KMS-11 (cell line): ENCODE results near the gene OXSR1.

ENCODE experiments used
- H2AFZ ChIP-seq: fragments of 200-600 bp; sonication (generic); 2 replicates; pipeline ENCODE4 v1.6.1; 2016; ENCODE audit warnings: antibody characterized with exemption, mixed run types, low read depth
- H3K27ac ChIP-seq: fragments of 200-600 bp; sonication (generic); 2 replicates; pipeline ENCODE4 v1.6.1; 2016; ENCODE audit warnings: mild to moderate bottlenecking, mixed run types
- H3K27me3 ChIP-seq: fragments of 200-600 bp; sonication (generic); 2 replicates; pipeline ENCODE4 v1.6.1; 2017; ENCODE audit warnings: mild to moderate bottlenecking, low read depth, mixed run types, moderate library complexity; ENCODE audit not compliant: insufficient read depth
- H3K36me3 ChIP-seq: fragments of 200-600 bp; sonication (generic); 2 replicates; pipeline ENCODE4 v1.6.1; 2017; ENCODE audit warnings: mild to moderate bottlenecking, mixed run types; ENCODE audit not compliant: insufficient read depth
- H3K4me1 ChIP-seq: fragments of 200-600 bp; sonication (generic); 2 replicates; pipeline ENCODE4 v1.6.1; 2016; ENCODE audit warnings: mild to moderate bottlenecking, low read depth, mixed run types; ENCODE audit not compliant: poor library complexity, severe bottlenecking
- H3K4me2 ChIP-seq: fragments of 200-600 bp; sonication (generic); 2 replicates; pipeline ENCODE4 v1.7.0; 2016; ENCODE audit warnings: mild to moderate bottlenecking, mixed run types
- H3K4me3 ChIP-seq: fragments of 200-600 bp; sonication (generic); IDR thresholded peaks from 2 replicates; pipeline ENCODE4 v1.6.1; 2017; ENCODE audit warnings: low read depth, low read length, mixed read lengths; ENCODE audit not compliant: insufficient read depth
- H3K79me2 ChIP-seq: fragments of 200-600 bp; sonication (generic); 2 replicates; pipeline ENCODE4 v1.6.1; 2016; ENCODE audit warnings: low read depth, mixed run types; ENCODE audit not compliant: insufficient read depth
- H3K9ac ChIP-seq: fragments of 200-600 bp; sonication (generic); 2 replicates; pipeline ENCODE4 v1.6.1; 2016; ENCODE audit warnings: mild to moderate bottlenecking, mixed run types
- H4K20me1 ChIP-seq: fragments of 200-600 bp; sonication (generic); 2 replicates; pipeline ENCODE4 v1.6.1; 2016; ENCODE audit warnings: mild to moderate bottlenecking, mixed run types; ENCODE audit not compliant: insufficient read depth
- TF ChIP-seq, protein P1 (sequence below): fragments of 200-600 bp; sonication (generic); conservative IDR thresholded peaks from 2 replicates; pipeline ENCODE4 v1.6.1; 2017; ENCODE audit warnings: low read depth, mild to moderate bottlenecking, antibody characterized with exemption, low read length, moderate library complexity, mixed read lengths

OXSR1 gene

DNA sequence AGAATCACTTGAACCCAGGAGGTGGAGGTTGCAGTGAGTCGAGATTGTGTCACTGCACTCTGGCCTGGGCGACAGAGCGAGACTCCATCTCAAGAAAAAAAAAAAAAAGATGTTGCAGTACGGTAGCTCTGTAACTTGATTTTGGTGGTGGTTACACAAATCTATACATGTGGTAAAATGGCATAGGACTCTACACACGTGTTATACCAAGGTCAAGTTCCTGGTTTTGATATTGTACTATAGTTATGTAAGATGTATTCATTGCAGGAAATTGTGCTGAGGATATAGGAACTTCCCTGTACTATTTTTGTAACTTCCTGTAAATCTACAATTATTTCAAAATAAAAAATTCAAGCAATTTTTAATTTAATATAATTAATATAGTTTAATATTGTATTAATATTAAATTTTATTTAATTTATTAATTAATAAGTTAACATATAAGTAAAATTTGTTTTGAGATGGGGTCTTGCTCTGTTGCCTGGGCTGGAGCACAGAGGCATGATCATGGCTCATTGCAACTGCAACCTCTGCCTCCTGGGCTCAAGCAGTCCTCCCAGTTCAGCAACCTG lies 16.9 kb upstream of the OXSR1 start:
- TF ChIP-seq, protein P1, sequence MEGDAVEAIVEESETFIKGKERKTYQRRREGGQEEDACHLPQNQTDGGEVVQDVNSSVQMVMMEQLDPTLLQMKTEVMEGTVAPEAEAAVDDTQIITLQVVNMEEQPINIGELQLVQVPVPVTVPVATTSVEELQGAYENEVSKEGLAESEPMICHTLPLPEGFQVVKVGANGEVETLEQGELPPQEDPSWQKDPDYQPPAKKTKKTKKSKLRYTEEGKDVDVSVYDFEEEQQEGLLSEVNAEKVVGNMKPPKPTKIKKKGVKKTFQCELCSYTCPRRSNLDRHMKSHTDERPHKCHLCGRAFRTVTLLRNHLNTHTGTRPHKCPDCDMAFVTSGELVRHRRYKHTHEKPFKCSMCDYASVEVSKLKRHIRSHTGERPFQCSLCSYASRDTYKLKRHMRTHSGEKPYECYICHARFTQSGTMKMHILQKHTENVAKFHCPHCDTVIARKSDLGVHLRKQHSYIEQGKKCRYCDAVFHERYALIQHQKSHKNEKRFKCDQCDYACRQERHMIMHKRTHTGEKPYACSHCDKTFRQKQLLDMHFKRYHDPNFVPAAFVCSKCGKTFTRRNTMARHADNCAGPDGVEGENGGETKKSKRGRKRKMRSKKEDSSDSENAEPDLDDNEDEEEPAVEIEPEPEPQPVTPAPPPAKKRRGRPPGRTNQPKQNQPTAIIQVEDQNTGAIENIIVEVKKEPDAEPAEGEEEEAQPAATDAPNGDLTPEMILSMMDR = no peak
- no peak overlapping the region for H3K9ac ChIP-seq
- no peaks in the 10 kb centered on the region for H3K4me1 ChIP-seq
- no peaks in the 10 kb centered on the region for H3K36me3 ChIP-seq
- H3K4me3 ChIP-seq = no peak overlapping the region
- no peak overlapping the region for H3K27ac ChIP-seq
- H3K27me3 ChIP-seq = no peaks in the 10 kb centered on the region
- H3K4me2 ChIP-seq = no peak overlapping the region
- H2AFZ ChIP-seq = no peak overlapping the region
- H4K20me1 ChIP-seq = no peaks in the 10 kb centered on the region
- H3K79me2 ChIP-seq = no peaks in the 10 kb centered on the region

DNA sequence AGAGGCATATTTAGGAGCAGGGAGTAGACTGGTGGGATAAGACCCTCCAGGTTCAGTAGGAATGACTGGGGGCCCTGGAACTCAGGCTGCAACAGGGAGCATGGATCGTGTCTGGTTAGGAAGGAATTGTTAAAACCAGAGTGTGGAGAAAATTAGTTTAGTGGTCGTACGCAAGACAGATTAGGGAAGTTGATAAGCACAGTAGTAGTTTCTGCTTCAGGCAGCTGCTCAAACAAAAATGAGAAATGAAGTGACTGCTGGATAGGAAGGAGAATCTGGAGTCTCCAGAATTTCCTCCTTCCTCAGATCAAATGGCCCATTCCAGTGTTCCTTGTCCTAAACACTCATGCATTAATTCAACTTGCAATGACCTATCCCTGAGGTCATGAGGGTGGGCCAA lies 15.6 kb upstream of the OXSR1 start:
- Histone ChIP-seq H3K4me1 (no peaks in the 10 kb centered on the region), H3K27me3 (no peaks in the 10 kb centered on the region), H2AFZ (no peak overlapping the region), H3K79me2 (no peaks in the 10 kb centered on the region), H3K4me2 (no peak overlapping the region), H3K9ac (no peak overlapping the region), H4K20me1 (no peaks in the 10 kb centered on the region), H3K36me3 (no peaks in the 10 kb centered on the region), H3K27ac (no peak overlapping the region), H3K4me3 (no peak overlapping the region)
- TF ChIP-seq, protein P1 = no peak

DNA sequence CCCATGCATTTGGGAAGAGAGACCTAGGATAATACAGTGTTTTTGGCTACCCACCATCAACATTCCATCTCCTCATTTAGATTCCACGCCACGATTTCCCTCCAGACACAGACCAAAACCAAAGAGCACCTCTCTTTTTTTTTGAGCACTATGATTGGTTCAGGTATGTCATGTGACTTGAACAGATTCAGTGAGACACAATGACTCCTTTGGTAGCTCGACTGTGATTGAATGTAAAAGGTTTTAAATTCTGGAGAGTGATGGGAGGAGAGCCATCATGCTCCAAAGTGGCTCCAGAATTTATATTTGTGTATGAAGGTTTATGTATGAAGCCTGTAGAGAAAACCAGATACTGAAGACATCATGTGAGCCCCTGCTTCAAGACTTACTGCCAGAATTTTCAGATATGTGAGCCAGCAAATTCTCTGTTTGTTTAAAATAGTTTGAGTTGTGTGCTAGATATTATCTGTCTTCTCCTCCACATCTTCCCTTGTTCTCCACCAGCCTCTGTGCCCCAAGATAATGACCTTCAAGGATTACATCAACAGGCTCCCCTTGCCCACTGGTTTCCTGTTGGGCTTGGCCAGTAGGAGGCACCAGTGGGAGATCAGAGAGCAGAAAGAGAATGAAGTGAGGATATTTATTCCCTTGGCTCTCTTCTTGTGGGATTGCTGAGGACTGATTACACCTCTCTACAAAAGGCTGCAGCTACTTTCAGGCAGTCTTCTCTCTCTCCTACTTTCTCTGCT lies 14.4 kb upstream of the OXSR1 start:
- Histone ChIP-seq H4K20me1 (no peaks in the 10 kb centered on the region), H3K4me3 (no peak overlapping the region), H3K27me3 (no peaks in the 10 kb centered on the region), H3K79me2 (no peaks in the 10 kb centered on the region), H3K9ac (no peak overlapping the region), H3K36me3 (no peaks in the 10 kb centered on the region), H3K4me1 (no peaks in the 10 kb centered on the region), H2AFZ (no peak overlapping the region), H3K4me2 (no peak overlapping the region), H3K27ac (no peak overlapping the region)
- TF ChIP-seq, protein P1 = no peak

DNA sequence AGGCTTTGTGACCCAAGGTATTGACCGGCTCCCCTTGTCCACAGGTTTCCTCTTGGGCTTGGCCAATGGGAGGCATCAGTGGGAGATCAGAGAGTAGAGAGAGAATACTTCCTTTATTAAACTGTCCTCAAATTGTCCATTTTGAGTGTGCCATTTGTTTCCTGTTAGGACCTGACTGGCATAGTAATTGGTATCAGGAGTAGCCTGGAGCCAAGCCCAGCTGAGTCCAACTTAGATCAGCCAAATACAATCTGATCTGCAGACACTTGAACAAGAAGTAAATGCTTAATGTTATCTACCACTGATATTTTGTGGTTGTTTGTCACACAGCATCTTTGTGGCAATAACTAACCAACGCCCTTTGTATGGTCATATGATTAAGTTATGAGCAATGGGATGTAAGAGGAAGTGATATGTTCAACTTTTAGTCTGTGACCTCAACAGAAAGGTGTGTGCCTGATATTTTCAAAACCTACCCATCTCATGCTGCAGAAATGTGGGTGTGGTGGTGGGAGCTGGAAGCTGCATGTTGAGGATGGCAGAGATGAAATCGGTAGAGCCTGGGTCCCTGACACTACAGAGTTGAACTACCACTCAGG lies 13.6 kb upstream of the OXSR1 start:
- Histone ChIP-seq H2AFZ (no peak overlapping the region), H3K27ac (no peak overlapping the region), H3K27me3 (no peaks in the 10 kb centered on the region), H3K36me3 (no peaks in the 10 kb centered on the region), H3K79me2 (no peaks in the 10 kb centered on the region), H3K4me2 (no peak overlapping the region), H3K4me3 (no peak overlapping the region), H3K4me1 (no peaks in the 10 kb centered on the region), H4K20me1 (no peaks in the 10 kb centered on the region), H3K9ac (no peak overlapping the region)
- TF ChIP-seq, protein P1 = no peak
